Stomach (tissue), 4 donors: ENCODE results near the gene DOCK9.

ENCODE experiments used
- POLR2A ChIP-seq, 4 donors: fragments of 450-650 bp; IDR thresholded peaks; one replicate each; pipeline ENCODE4 v1.6.1; 2016; ENCODE audit warnings: antibody characterized with exemption in 4 of 4, control low read depth in 2 of 4, mild to moderate bottlenecking in 1 of 4, moderate library complexity in 1 of 4
- POLR2AphosphoS5 ChIP-seq, 3 donors: sonication (generic); formaldehyde crosslinking; IDR thresholded peaks; one replicate each; pipeline ENCODE4 v1.6.1; 2016; ENCODE audit warnings: antibody characterized with exemption in 3 of 3
- TF ChIP-seq, protein P1 (sequence below), 7 experiments: fragments of 450-650 bp in 4 of 7; fragments of 200-600 bp in 3 of 7; sonication (generic) in 3 of 7; IDR thresholded peaks; one replicate each; pipeline ENCODE4 v1.5.1; 2016 to 2019; ENCODE audit warnings: antibody characterized with exemption in 7 of 7, control low read depth in 2 of 7, mild to moderate bottlenecking in 1 of 7

DNA sequence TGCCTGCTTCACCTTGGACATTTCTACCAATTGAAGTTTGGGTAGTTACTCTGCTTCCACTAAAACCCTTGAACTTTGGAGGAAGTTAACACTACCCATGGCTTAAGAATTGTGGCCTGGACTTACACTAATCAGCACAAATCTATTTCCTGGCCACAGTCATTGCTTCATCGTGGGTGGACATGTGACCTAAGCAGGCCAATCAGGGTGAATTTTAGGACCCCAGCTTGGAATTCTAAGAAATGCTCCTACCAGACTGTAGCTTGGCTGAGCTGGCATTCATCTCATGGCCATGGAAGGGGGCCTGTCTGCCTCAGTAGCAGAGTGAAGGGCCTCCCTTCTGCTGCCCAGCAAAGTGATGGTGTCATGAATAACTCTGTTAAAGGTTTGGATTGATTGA lies 167.1 kb downstream of the DOCK9 start:
- no peak for TF ChIP-seq POLR2A (IDR thresholded peaks at IDR 0.05)
- TF ChIP-seq, protein P1, sequence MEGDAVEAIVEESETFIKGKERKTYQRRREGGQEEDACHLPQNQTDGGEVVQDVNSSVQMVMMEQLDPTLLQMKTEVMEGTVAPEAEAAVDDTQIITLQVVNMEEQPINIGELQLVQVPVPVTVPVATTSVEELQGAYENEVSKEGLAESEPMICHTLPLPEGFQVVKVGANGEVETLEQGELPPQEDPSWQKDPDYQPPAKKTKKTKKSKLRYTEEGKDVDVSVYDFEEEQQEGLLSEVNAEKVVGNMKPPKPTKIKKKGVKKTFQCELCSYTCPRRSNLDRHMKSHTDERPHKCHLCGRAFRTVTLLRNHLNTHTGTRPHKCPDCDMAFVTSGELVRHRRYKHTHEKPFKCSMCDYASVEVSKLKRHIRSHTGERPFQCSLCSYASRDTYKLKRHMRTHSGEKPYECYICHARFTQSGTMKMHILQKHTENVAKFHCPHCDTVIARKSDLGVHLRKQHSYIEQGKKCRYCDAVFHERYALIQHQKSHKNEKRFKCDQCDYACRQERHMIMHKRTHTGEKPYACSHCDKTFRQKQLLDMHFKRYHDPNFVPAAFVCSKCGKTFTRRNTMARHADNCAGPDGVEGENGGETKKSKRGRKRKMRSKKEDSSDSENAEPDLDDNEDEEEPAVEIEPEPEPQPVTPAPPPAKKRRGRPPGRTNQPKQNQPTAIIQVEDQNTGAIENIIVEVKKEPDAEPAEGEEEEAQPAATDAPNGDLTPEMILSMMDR (IDR thresholded peaks at IDR 0.05), result no peak
- TF ChIP-seq POLR2AphosphoS5 (IDR thresholded peaks at IDR 0.05), result no peak
